IMR-90 (cell line): ENCODE results near the gene TP73. TPM values are rescaled to one million over a fixed set of nuclear protein-coding genes. Genes with fewer than 3 reads are reported as not detected.

ENCODE experiments used
- ATAC-seq: fragments of 200-7000 bp; cut with Tn5 transposase; 2 replicates; pipeline ENCODE4 v1.9.1; 2020; ENCODE audit warnings: low read depth, mild to moderate bottlenecking, moderate library complexity
- BruUV-seq: library from RNA; stranded (reverse); fragments of 400-500 nt; replicated peaks from 2 replicates; lab custom pipeline; 2021; lab: Mats Ljungman, UMichigan
- CTCF ChIA-PET: fragments of 300-600 bp; formaldehyde crosslinking; extraction: SDS; loops from one replicate; lab custom pipeline; 2021; ENCODE audit warnings: antibody characterized with exemption; lab: Yijun Ruan, JAX
- POLR2A ChIA-PET: fragments of 300-600 bp; sonication (Branson Sonifier 250); formaldehyde crosslinking; loops from one replicate; lab custom pipeline; 2022; ENCODE audit warnings: antibody characterized with exemption; ENCODE audit not compliant: unreplicated experiment; lab: Charles Lee
- DNase-seq: peaks from one replicate; pipeline ENCODE4 v3.0.0; 2013
- H2AFZ ChIP-seq: replicated peaks from 2 replicates; pipeline ENCODE3; 2013; ENCODE audit warnings: low read length, mild to moderate bottlenecking; ENCODE audit not compliant: poor library complexity
- H2AK5ac ChIP-seq: 2 replicates; pipeline ENCODE4 v1.6.1; 2013; ENCODE audit warnings: low read depth, low read length, inconsistent platforms
- H2AK9ac ChIP-seq: replicated peaks from 2 replicates; pipeline ENCODE3; 2013; ENCODE audit warnings: mild to moderate bottlenecking, low read depth, low read length, moderate library complexity; ENCODE audit not compliant: poor library complexity
- H2BK120ac ChIP-seq: 2 replicates; pipeline ENCODE4 v1.6.1; 2013; ENCODE audit warnings: low read depth, low read length, inconsistent platforms
- H2BK15ac ChIP-seq: 3 replicates; pipeline ENCODE4 v1.6.1; 2013; ENCODE audit warnings: low read depth, low read length, inconsistent platforms
- H2BK20ac ChIP-seq: 2 replicates; pipeline ENCODE4 v1.6.1; 2013; ENCODE audit warnings: low read depth, mild to moderate bottlenecking, inconsistent platforms, low read length, moderate library complexity
- H2BK5ac ChIP-seq: 2 replicates; pipeline ENCODE4 v1.6.1; 2013; ENCODE audit warnings: mild to moderate bottlenecking, low read depth, low read length, inconsistent platforms; ENCODE audit not compliant: poor library complexity, severe bottlenecking
- H3K14ac ChIP-seq: replicated peaks from 2 replicates; pipeline ENCODE4 v1.6.1; 2013; ENCODE audit warnings: low read depth, low read length, inconsistent platforms
- H3K18ac ChIP-seq: 2 replicates; pipeline ENCODE4 v1.6.1; 2013; ENCODE audit warnings: low read depth, low read length, control low read depth
- H3K23ac ChIP-seq: 2 replicates; pipeline ENCODE4 v1.6.1; 2013; ENCODE audit warnings: low read depth, low read length, inconsistent platforms
- H3K27ac ChIP-seq: 2 replicates; pipeline ENCODE4 v1.5.1; 2013; ENCODE audit warnings: mild to moderate bottlenecking, control low read depth, low read length; ENCODE audit not compliant: insufficient read depth
- H3K27me3 ChIP-seq: 2 replicates; pipeline ENCODE4 v1.6.1; 2013; ENCODE audit warnings: low read length; ENCODE audit not compliant: control insufficient read depth, insufficient read depth
- H3K36me3 ChIP-seq: 2 replicates; pipeline ENCODE4 v1.6.1; 2013; ENCODE audit warnings: low read length, mixed read lengths; ENCODE audit not compliant: control insufficient read depth, insufficient read depth
- H3K4ac ChIP-seq: 2 replicates; pipeline ENCODE4 v1.6.1; 2013; ENCODE audit warnings: low read depth, low read length, inconsistent platforms
- H3K4me1 ChIP-seq: 2 replicates; pipeline ENCODE4 v1.6.1; 2013; ENCODE audit warnings: low read length, mixed read lengths; ENCODE audit not compliant: control insufficient read depth, insufficient read depth
- H3K4me2 ChIP-seq: 2 replicates; pipeline ENCODE4 v1.6.1; 2013; ENCODE audit warnings: low read depth, mild to moderate bottlenecking, control low read depth, low read length, moderate library complexity
- H3K4me3 ChIP-seq: 2 replicates; pipeline ENCODE4 v1.5.1; 2013; ENCODE audit warnings: low read depth, mild to moderate bottlenecking, control low read depth, low read length, moderate library complexity; ENCODE audit not compliant: insufficient read depth
- H3K56ac ChIP-seq: 2 replicates; pipeline ENCODE4 v1.6.1; 2013; ENCODE audit warnings: low read length, inconsistent platforms; ENCODE audit not compliant: insufficient read depth; ENCODE audit errors: extremely low read depth
- H3K79me1 ChIP-seq, 2 experiments: 2 replicates each; pipeline ENCODE4 v1.6.1; 2013; ENCODE audit warnings: low read length in 2 of 2, inconsistent platforms in 1 of 2, low read depth in 1 of 2
- H3K9ac ChIP-seq: 2 replicates; pipeline ENCODE4 v1.6.1; 2013; ENCODE audit warnings: low read depth, low read length, control low read depth
- H3K9me1 ChIP-seq: 2 replicates; pipeline ENCODE4 v1.6.1; 2013; ENCODE audit warnings: low read length, inconsistent platforms; ENCODE audit not compliant: insufficient read depth
- H3K9me3 ChIP-seq: 2 replicates; pipeline ENCODE4 v1.6.1; 2013; ENCODE audit warnings: low read length; ENCODE audit not compliant: control insufficient read depth, insufficient read depth
- H4K20me1 ChIP-seq: 2 replicates; pipeline ENCODE4 v1.6.1; 2013; ENCODE audit warnings: low read length, inconsistent platforms; ENCODE audit not compliant: insufficient read depth
- H4K5ac ChIP-seq: 2 replicates; pipeline ENCODE4 v1.6.1; 2013; ENCODE audit warnings: mild to moderate bottlenecking, low read depth, low read length, control low read depth
- H4K8ac ChIP-seq, 2 experiments: 2 replicates each; pipeline ENCODE4 v1.6.1; 2013; ENCODE audit warnings: low read depth in 2 of 2, low read length in 2 of 2, control low read depth in 1 of 2, inconsistent platforms in 1 of 2
- H4K91ac ChIP-seq: 2 replicates; pipeline ENCODE4 v1.6.1; 2013; ENCODE audit warnings: low read depth, low read length, inconsistent platforms; ENCODE audit not compliant: insufficient read depth
- CHD1 ChIP-seq: IDR thresholded peaks from 2 replicates; pipeline ENCODE4 v1.6.1; 2012; ENCODE audit warnings: low read depth, low read length, improper control_type of control experiment
- MXI1 ChIP-seq: IDR thresholded peaks from 2 replicates; pipeline ENCODE4 v1.6.1; 2012; ENCODE audit warnings: low read depth, mild to moderate bottlenecking, low read length, moderate library complexity, borderline replicate concordance
- WGBS, 2 experiments: methylation state at CpG; one replicate each; pipeline versions ENCODE4 v1.1.5 to v1.1.7; 2013; ENCODE audit warnings: missing lambda C conversion rate in 2 of 2; ENCODE audit not compliant: insufficient read length in 1 of 2; ENCODE audit errors: extremely low coverage in 2 of 2; 5-methylcytosine and 5-hydroxymethylcytosine counted together
- dilution Hi-C: fragments of 300-500 bp; cut with HindIII; formaldehyde crosslinking; loops from one replicate; pipeline ENCODE4 v1.14.3; 2018; ENCODE audit warnings: low sequenced_read_pairs; ENCODE audit not compliant: unreplicated experiment
- in situ Hi-C: fragments of 300-500 bp; cut with MboI; formaldehyde crosslinking; loops from 3 replicates; pipeline ENCODE4 v1.14.3; 2019; ENCODE audit warnings: low sequenced_read_pairs, inconsistent platforms, mixed read lengths
- intact Hi-C: fragments of 100-400 bp; cut with micrococcal nuclease; formaldehyde crosslinking; loops from 2 replicates; pipeline ENCODE4 v1.10.0; 2022
- polyA plus RNA-seq, 3 experiments: library from polyadenylated mRNA; depleted of rRNA; stranded (reverse); fragments of >200 nt; gene quantifications; 2 replicates each; pipeline ENCODE4 v1.2.3, GENCODE V29; 2012; ENCODE audit warnings: low replicate concordance in 1 of 3
- total RNA-seq: library from RNA; depleted of rRNA; stranded (reverse); fragments of >200 nt; gene quantifications from 2 replicates; pipeline ENCODE4 v1.2.3, GENCODE V29; 2012

TP73 gene
- total and polyA plus RNA-seq, 2 of the 4 experiments (the other 2 are of a cell fraction): not detected

- no peak for DNase-seq
- in situ Hi-C loops: no loop called here
Observed at GRCh38 chr1:3711381-3711779, 59.1 kb downstream of the TP73 start.

More at GRCh38 chr1:3711381-3711779, 59.1 kb downstream of the TP73 start:
- H2BK5ac ChIP-seq: no peak overlapping the region
- H4K8ac ChIP-seq: no peak overlapping the region
- dilution Hi-C loops (no loop called here), intact Hi-C loops (no loop called here)
- no peak overlapping the region for H4K5ac ChIP-seq
- H4K91ac ChIP-seq: no peak overlapping the region
- H3K36me3 ChIP-seq: no peaks in the 10 kb centered on the region
- no peak for ATAC-seq
- H2AFZ ChIP-seq: peak overlapping the region; percentile 21
- no peak overlapping the region for H3K23ac ChIP-seq
- no peak overlapping the region for H3K27ac ChIP-seq
- no peak overlapping the region for H2AK5ac ChIP-seq
- no peaks in the 10 kb centered on the region for H4K20me1 ChIP-seq
- H3K14ac ChIP-seq: no peak overlapping the region
- H3K79me1 ChIP-seq: no peaks in the 10 kb centered on the region
- H3K9ac ChIP-seq: no peak overlapping the region
- H3K4me1 ChIP-seq: no peaks in the 10 kb centered on the region
- H3K18ac ChIP-seq: no peak overlapping the region
- H2AK9ac ChIP-seq: no peak overlapping the region
- BruUV-seq: no TSS peak
- no peak overlapping the region for H3K4me2 ChIP-seq
- H2BK20ac ChIP-seq: no peak overlapping the region
- H3K56ac ChIP-seq: no peak overlapping the region
- WGBS, 2 experiments: 20% methylated on average over 2 of the region's 11 CpGs; no CpG with 5 or more reads in 1 of the 2 experiments
- TF ChIP-seq MXI1 (no peak), CHD1 (no peak)
- no peak overlapping the region for H2BK15ac ChIP-seq
- H2BK120ac ChIP-seq: no peak overlapping the region
- POLR2A ChIA-PET: no interaction called here
- H3K4me3 ChIP-seq: no peak overlapping the region
- H3K9me1 ChIP-seq: no peaks in the 10 kb centered on the region
- CTCF ChIA-PET: no interaction called here
- no peaks in the 10 kb centered on the region for H3K9me3 ChIP-seq
- H3K4ac ChIP-seq: no peak overlapping the region
- H3K27me3 ChIP-seq: peaks cover 85% of the 10 kb centered on the region
